Esophagus muscularis mucosa (tissue), 4 donors: ENCODE data around the gene STK25. TPM values are rescaled to one million over a fixed set of nuclear protein-coding genes. Genes with fewer than 3 reads are reported as not detected.
"Not testable (repeated sequence)": the region's sequence is repeated elsewhere in the genome, so short reads cannot be mapped to it uniquely, and the experiment has no call there.

Source experiments
- DNase-seq: peaks from one replicate; pipeline ENCODE4 v3.0.0-alpha.2; 2017; ENCODE audit errors: extremely low spot score
- H3K27ac ChIP-seq, 4 donors: fragments of 200-600 bp; sonication (generic); replicated peaks in 1 of 4; 1 replicate in 3 of 4; 2 replicates in 1 of 4; pipeline ENCODE4 v1.5.1; 2016 to 2019; ENCODE audit warnings: mild to moderate bottlenecking in 1 of 4
- H3K27me3 ChIP-seq, 4 donors: fragments of 200-600 bp; sonication (generic); one replicate each; pipeline versions ENCODE4 v1.5.1 to v1.6.0; 2016 to 2019
- H3K36me3 ChIP-seq, 4 donors: fragments of 200-600 bp; sonication (generic); one replicate each; pipeline ENCODE4 v1.5.1; 2016 to 2019
- H3K4me1 ChIP-seq, 4 donors: fragments of 200-600 bp; sonication (generic); one replicate each; pipeline ENCODE4 v1.5.1; 2016 to 2019
- H3K4me3 ChIP-seq, 4 donors: fragments of 200-600 bp; sonication (generic); 1 replicate in 2 of 4; 2 replicates in 2 of 4; pipeline ENCODE4 v1.5.1; 2016 to 2019; ENCODE audit warnings: mild to moderate bottlenecking in 4 of 4, moderate library complexity in 1 of 4
- H3K9me3 ChIP-seq, 4 donors: fragments of 200-600 bp; sonication (generic); 1 replicate in 3 of 4; 2 replicates in 1 of 4; pipeline ENCODE4 v1.5.1; 2016 to 2019
- EP300 ChIP-seq: sonication (generic); formaldehyde crosslinking; IDR thresholded peaks from one replicate; pipeline ENCODE4 v1.6.1; 2017; ENCODE audit warnings: antibody characterized with exemption
- POLR2A ChIP-seq: fragments of 450-650 bp; IDR thresholded peaks from one replicate; pipeline ENCODE4 v1.6.1; 2017; ENCODE audit warnings: antibody characterized with exemption, moderate library complexity, mild to moderate bottlenecking, low read depth
- POLR2AphosphoS5 ChIP-seq, 2 donors: sonication (generic); formaldehyde crosslinking; IDR thresholded peaks; one replicate each; pipeline ENCODE4 v1.6.1; 2017; ENCODE audit warnings: antibody characterized with exemption in 2 of 2
- WGBS: methylation state at CpG from one replicate; pipeline ENCODE4 v1.1.5; 2018; 5-methylcytosine and 5-hydroxymethylcytosine counted together
- intact Hi-C: fragments of 100-400 bp; cut with DNase I; formaldehyde crosslinking; loops from one replicate; pipeline ENCODE4 v1.15.1; 2023
- total RNA-seq, 4 donors: library from RNA; depleted of rRNA; stranded (reverse); fragments of >200 nt; gene quantifications; one replicate each; pipeline versions ENCODE4 v1.1.0 to v1.2.1, GENCODE V29; 2016
- TF ChIP-seq, protein P1 (sequence below), 3 experiments: fragments of 200-600 bp in 2 of 3; fragments of 450-650 bp in 1 of 3; sonication (generic) in 2 of 3; IDR thresholded peaks; one replicate each; pipeline ENCODE4 v1.5.1; 2017 to 2019; ENCODE audit warnings: antibody characterized with exemption in 3 of 3, mild to moderate bottlenecking in 2 of 3, moderate library complexity in 1 of 3

STK25 gene
- total RNA-seq, 4 donors from 2014 or later, result 127 to 220 (median 153) TPM

GRCh38 chr2:241532168-241532567 lies 23.8 kb upstream of the STK25 start:
- Histone ChIP-seq H3K27ac (no peak overlapping the region), H3K36me3 (no peaks in the 10 kb centered on the region), H3K4me1 (no peaks in the 10 kb centered on the region), H3K9me3 (no peaks in the 10 kb centered on the region), H3K27me3 (no peaks in the 10 kb centered on the region), H3K4me3 (no peak overlapping the region)
- intact Hi-C loops, result no loop called here
- DNase-seq, result no peak
- TF ChIP-seq POLR2A (no peak), EP300 (no peak), POLR2AphosphoS5 (IDR thresholded peaks at IDR 0.05) (no peak)
- TF ChIP-seq, protein P1, sequence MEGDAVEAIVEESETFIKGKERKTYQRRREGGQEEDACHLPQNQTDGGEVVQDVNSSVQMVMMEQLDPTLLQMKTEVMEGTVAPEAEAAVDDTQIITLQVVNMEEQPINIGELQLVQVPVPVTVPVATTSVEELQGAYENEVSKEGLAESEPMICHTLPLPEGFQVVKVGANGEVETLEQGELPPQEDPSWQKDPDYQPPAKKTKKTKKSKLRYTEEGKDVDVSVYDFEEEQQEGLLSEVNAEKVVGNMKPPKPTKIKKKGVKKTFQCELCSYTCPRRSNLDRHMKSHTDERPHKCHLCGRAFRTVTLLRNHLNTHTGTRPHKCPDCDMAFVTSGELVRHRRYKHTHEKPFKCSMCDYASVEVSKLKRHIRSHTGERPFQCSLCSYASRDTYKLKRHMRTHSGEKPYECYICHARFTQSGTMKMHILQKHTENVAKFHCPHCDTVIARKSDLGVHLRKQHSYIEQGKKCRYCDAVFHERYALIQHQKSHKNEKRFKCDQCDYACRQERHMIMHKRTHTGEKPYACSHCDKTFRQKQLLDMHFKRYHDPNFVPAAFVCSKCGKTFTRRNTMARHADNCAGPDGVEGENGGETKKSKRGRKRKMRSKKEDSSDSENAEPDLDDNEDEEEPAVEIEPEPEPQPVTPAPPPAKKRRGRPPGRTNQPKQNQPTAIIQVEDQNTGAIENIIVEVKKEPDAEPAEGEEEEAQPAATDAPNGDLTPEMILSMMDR (IDR thresholded peaks at IDR 0.05), result no peak
- WGBS, result 90% methylated on average over 8 of the region's 8 CpGs

GRCh38 chr2:241531161-241531722 lies 22.9 kb upstream of the STK25 start:
- DNase-seq, result no peak
- Histone ChIP-seq H3K4me1 (no peaks in the 10 kb centered on the region), H3K36me3 (no peaks in the 10 kb centered on the region), H3K27ac (no peak overlapping the region), H3K9me3 (no peaks in the 10 kb centered on the region), H3K27me3 (no peaks in the 10 kb centered on the region), H3K4me3 (no peak overlapping the region)
- WGBS, result 83% methylated on average over 13 of the region's 13 CpGs
- TF ChIP-seq EP300 (no peak), POLR2A (no peak), POLR2AphosphoS5 (IDR thresholded peaks at IDR 0.05) (no peak)
- TF ChIP-seq, protein P1 (IDR thresholded peaks at IDR 0.05), result no peak
- intact Hi-C loops, result no loop called here

GRCh38 chr2:241530571-241530970 lies 22.2 kb upstream of the STK25 start:
- TF ChIP-seq, protein P1 (IDR thresholded peaks at IDR 0.05), result no peak
- H3K4me3 ChIP-seq, result no peak overlapping the region
- H3K9me3 ChIP-seq, result no peaks in the 10 kb centered on the region
- no peak overlapping the region for H3K27ac ChIP-seq
- H3K36me3 ChIP-seq, result no peaks in the 10 kb centered on the region
- 77% methylated on average over 3 of the region's 8 CpGs for WGBS
- DNase-seq, result no peak
- no peaks in the 10 kb centered on the region for H3K4me1 ChIP-seq
- H3K27me3 ChIP-seq, result no peaks in the 10 kb centered on the region
- intact Hi-C loops, result no loop called here

GRCh38 chr2:241525818-241526780 lies 17.7 kb upstream of the STK25 start:
- intact Hi-C loops, H3K4me3 ChIP-seq, H3K36me3 ChIP-seq, H3K4me1 ChIP-seq, H3K27ac ChIP-seq, H3K9me3 ChIP-seq, DNase-seq: not testable (repeated sequence)
- peaks cover 0 to 18% (median 4%) of the 10 kb centered on the region in 4 donors for H3K27me3 ChIP-seq
- 92% methylated on average over 31 of the region's 31 CpGs for WGBS

DNA sequence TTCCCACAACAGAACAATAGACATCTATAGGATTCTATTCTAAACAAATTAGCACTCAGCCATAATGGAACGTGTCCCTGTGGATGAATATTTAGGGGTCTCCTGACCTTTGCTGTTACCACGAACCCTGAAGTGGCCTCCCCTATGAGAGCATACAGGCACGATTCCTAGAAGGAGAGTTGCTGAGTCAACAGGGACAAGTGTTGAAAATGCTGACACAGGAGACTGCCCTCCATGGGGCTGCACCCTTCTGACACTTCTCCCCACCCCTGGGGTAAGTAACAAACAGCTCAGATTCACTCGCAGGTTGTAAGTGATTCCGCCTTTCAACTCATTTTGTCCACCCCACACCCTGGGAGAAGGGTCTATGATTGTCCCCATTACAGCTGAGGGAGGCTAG lies 14.1 kb upstream of the STK25 start:
- Histone ChIP-seq H3K27me3 (peaks cover 0 to 37% (median 4%) of the 10 kb centered on the region in 4 donors), H3K4me3 (no peak overlapping the region), H3K4me1 (no peaks in the 10 kb centered on the region), H3K9me3 (no peaks in the 10 kb centered on the region), H3K27ac (no peak overlapping the region), H3K36me3 (no peaks in the 10 kb centered on the region)
- no peak for DNase-seq
- TF ChIP-seq EP300, result no peak
- TF ChIP-seq POLR2A, result no peak
- TF ChIP-seq, protein P1 (IDR thresholded peaks at IDR 0.05), result no peak
- no peak for TF ChIP-seq POLR2AphosphoS5 (IDR thresholded peaks at IDR 0.05)
- 88% methylated on average over 5 of the region's 5 CpGs for WGBS
- intact Hi-C loops, result no loop called here
